Pons (tissue), 1 donor: ENCODE measurements around the gene KCNH8.

Experiments used
- DNase-seq: peaks from one replicate; pipeline ENCODE4 v3.0.0-alpha.2; 2016; ENCODE audit warnings: low spot score

The KCNH8 gene

DNA sequence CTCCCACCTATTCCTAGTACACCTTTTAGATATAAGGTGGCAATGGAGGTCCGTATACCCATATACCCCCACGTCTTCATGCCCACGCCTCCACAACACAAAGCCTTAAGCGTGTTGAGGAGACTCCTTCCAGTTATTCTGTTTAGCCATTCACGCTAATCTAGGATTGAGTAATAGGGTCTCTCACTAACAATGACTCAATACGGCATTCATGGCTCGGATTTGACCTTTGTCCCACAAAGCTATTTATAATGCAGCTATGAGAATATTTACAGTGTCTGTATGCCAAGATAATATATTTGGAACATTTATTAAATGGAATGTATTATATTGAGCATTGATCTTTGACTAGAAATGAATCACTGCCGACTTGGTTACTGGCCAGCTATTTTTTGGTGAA lies 215.8 kb downstream of the KCNH8 start:
- no peak for DNase-seq

DNA sequence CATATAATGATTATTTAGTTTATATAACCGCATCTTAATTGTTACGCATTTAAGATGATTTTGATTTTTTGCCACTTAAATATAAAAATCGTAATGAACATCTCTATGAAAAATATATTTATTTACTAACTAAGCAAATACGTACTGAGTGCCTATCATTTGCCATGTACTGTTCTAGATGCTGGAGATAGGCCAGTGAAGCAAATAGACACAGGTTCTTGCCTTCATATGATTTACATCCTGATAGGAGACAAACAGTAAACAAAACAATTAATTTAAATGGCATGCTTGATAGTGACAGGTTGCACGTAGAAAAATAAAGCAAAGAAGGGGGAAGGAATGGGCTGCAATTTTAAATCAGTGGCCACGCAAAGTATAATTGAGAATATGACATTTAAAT lies 217.2 kb downstream of the KCNH8 start:
- DNase-seq = no peak

GRCh38 chr3:19384868-19385267 lies 236.6 kb downstream of the KCNH8 start:
- no peak for DNase-seq

DNA sequence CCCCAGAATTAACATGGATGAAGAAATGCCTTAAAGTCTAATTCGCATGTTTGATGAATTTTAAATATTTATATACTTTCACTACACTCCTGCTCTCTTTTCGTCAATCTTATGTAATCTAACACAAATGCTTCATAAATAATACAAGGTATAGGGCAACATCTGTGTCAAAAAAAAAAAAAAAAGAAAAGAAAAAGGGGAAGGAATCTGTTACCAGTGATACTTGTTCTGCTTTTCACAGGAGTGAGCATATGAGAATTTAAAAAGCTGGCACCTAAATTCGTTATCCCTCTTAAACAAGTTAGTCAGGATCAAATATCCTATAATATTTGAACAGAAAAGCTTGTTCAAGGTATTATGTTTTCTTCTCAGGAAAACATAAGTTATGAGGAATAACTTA lies 243.8 kb downstream of the KCNH8 start:
- no peak for DNase-seq

DNA sequence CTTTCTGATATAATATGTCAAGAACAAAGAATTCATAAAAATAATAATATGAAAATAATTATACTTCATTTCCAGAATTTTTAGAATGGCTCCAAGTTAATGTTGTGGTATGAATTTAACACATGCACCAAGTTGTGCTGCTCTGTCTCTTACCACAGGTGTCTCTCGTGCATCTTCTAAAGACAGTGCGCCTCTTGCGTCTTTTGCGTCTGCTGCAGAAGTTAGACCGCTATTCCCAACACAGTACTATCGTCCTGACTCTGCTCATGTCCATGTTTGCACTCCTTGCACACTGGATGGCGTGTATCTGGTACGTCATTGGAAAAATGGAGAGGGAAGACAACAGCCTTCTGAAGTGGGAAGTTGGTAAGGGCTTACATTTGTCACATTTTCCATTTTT lies 246.6 kb downstream of the KCNH8 start:
- no peak for DNase-seq

GRCh38 chr3:19396726-19397125 lies 248.4 kb downstream of the KCNH8 start:
- no peak for DNase-seq

DNA sequence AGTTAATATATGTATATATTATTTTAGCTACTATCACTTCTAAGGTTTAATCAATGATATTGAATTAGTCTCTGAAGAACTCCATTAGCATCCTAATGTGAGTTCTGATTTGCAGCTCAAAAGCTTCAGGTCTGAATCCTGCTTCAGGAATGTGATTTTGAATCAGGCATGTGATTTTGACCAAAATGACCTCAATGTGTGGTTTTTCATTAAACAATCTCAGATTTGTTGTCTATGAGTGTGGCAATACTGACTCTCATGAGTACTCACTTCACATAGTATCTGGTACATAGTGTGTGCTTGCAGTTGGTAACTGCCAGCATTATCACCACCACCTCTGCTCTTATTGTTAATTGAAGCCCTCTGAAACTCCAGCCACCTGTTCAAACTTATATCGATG lies 251.0 kb downstream of the KCNH8 start:
- DNase-seq = no peak

DNA sequence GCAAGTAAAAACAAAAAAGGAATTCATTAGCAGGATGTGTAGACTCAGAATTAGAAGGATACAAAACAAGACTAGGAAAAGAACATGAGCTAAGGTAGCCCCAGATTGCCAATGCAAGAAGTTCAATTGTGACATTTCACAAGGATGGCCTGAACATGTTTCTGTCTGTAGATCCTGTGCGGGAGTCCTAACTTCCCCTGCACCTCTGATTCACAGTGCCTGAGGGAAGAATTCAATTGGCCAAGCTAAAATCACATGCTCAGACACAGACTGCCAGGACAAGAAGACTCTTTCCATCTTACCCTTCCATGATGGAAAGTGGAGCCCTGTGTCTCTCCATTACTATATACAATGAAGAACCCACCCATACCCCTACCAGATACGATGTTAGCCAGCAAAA lies 251.5 kb downstream of the KCNH8 start:
- DNase-seq = no peak

DNA sequence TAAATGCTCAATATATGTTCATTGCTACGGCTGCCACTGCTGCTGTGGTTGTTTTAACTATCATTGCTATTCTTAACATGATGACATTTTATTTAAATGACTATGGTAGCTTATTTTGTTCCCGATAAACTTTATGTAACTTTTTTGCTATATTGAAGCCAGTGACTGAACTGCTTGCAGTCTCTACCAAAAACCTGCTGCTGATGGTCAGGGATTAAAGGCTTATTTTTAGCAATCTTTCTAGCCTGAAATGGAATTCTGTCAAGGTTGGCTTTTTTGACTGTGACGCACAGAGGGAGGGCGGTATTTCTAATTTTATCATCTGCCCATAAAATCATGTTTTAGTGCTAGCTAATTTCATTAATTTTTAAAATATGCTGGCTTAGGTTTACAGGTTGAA lies 271.8 kb downstream of the KCNH8 start:
- no peak for DNase-seq

DNA sequence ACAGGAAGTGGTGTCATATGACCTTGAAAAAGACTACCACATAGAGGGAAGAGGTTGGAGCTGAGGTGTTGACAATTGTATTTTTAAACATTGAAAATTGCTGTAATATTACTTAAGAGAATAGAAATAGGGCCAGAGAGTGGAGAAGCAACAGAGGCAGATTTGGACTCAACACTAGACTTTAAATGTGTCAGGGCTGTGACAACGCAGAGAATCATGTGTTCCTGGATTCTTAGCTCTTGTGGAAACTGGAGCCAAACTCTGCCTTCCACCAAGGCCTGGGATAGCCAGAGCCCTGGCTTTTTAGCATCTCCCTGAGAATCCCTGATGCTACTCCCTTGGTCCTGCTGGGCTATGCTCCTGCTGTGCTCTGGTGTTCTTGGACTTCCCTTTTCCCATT lies 277.5 kb downstream of the KCNH8 start:
- DNase-seq = no peak

GRCh38 chr3:19427422-19428149 lies 279.3 kb downstream of the KCNH8 start:
- DNase-seq = no peak

- DNase-seq = no peak
These were observed 280.4 kb downstream of the KCNH8 start for GRCh38 chr3:19428729-19429128.

GRCh38 chr3:19432669-19433068 lies 284.4 kb downstream of the KCNH8 start:
- DNase-seq = no peak

- no peak for DNase-seq
These were observed 288.4 kb downstream of the KCNH8 start for GRCh38 chr3:19436746-19437145.

- DNase-seq = no peak
These were observed 291.6 kb downstream of the KCNH8 start for GRCh38 chr3:19439944-19440343.

DNA sequence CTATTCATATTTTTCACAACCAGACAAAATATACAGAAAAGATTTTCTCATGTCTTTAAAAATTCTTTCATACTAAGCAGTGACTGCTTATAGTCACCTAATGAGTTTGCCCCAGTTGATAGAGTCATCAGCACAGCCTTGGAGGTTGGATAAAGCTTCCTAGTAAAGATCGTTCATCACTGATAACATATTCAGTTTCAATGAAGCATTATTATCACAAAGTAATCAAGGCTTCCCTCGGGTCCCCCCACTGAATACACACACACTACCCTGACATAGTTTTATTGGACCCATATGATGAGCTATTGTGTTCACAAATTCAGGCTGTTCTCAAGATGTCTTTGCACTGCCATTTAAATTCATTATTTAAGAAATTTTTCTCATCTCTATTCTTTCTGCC lies 297.8 kb downstream of the KCNH8 start:
- DNase-seq = no peak

- no peak for DNase-seq
These were observed 298.4 kb downstream of the KCNH8 start for GRCh38 chr3:19446687-19447086.

- no peak for DNase-seq
These were observed 307.2 kb downstream of the KCNH8 start for GRCh38 chr3:19455546-19455945.

- DNase-seq = no peak
These were observed 308.4 kb downstream of the KCNH8 start for GRCh38 chr3:19456738-19457137.

- DNase-seq = peak; percentile 9
These were observed 309.1 kb downstream of the KCNH8 start for GRCh38 chr3:19457449-19457848.

DNA sequence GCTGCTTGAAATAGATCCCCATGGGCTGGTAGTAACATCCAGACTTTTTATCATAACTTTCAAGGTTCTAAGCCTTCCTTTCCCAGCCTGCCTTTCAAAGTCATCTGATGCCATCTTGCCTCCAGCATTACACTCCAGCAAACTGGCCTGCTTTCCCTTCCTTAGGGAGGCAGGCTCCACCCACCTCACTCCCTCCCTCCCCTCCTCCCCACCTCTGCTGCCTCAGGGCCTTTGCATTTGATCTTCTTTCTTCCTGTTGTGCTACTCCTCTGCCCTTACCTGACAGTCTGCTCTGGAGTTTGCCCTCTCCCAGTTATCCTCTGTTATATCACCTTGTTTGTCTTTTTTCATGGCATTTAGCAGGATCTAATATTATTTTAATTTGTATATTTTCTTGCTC lies 319.5 kb downstream of the KCNH8 start:
- no peak for DNase-seq

DNA sequence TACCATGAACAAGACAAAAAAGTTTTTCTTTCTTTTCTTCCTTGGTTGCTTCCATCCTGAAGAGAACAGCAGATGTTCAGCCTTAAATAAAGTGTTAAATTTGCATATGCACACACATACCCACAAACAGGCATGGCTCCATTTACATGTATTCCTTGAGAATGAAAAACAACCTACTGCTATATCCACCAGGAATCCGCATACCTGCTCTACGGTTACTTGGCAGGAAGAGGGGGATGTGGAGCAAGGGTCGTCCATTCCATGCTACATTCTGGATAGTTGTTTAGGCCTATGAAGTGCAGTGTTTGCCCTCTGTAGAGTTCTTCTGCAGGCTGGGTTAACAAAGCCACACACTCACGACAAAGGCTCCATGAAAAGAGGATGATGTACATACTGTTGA lies 322.8 kb downstream of the KCNH8 start:
- DNase-seq = no peak

- DNase-seq = peak; percentile 26
These were observed 325.8 kb downstream of the KCNH8 start for GRCh38 chr3:19473971-19474580.

- DNase-seq = no peak
These were observed 328.0 kb downstream of the KCNH8 start for GRCh38 chr3:19476281-19476680.
